HCT116 (cell line): ENCODE measurements around the gene SGIP1. TPM values are rescaled to one million over a fixed set of nuclear protein-coding genes. Genes with fewer than 3 reads are reported as not detected.
A peak's percentile ranks its signal among the peaks of the same experiment; 100 is the strongest.

Experiments
- ATAC-seq: fragments of 200-7000 bp; cut with Tn5 transposase; 2 replicates; pipeline ENCODE4 v1.9.1; 2020; ENCODE audit warnings: mild to moderate bottlenecking, moderate library complexity
- BruUV-seq: library from RNA; stranded (reverse); fragments of 400-500 nt; replicated peaks from 2 replicates; lab custom pipeline; 2021; lab: Mats Ljungman, UMichigan
- CTCF ChIA-PET: fragments of 300-600 bp; sonication (Branson Sonifier 250); formaldehyde crosslinking; loops from one replicate; lab custom pipeline; 2021; ENCODE audit warnings: antibody characterized with exemption; lab: Charles Lee
- POLR2A ChIA-PET: fragments of 300-600, 350-600 bp; sonication (Branson Sonifier 250); formaldehyde crosslinking; loops from one replicate; lab custom pipeline; 2021; ENCODE audit warnings: antibody characterized with exemption; lab: Charles Lee
- RAD21 ChIA-PET, 2 experiments: fragments of 300-600 bp; sonication (Branson Sonifier 250); formaldehyde crosslinking; loops; one replicate each; lab custom pipeline; 2023; ENCODE audit warnings: low total read pairs in 2 of 2; ENCODE audit not compliant: uncharacterized antibody in 2 of 2, unreplicated experiment in 2 of 2, low non-redundant PET in 1 of 2; lab: Charles Lee
- DNase-seq: peaks from one replicate; pipeline ENCODE4 v3.0.0-alpha.2; 2010; ENCODE audit warnings: low read depth, low spot score
- H2AFZ ChIP-seq: fragments of 200-600 bp; shearing (Covaris generic), sonication (generic); 2 replicates; pipeline ENCODE4 v1.6.1; 2017; ENCODE audit warnings: low read depth, mixed run types, mixed read lengths, antibody characterized with exemption, low read length; ENCODE audit not compliant: poor library complexity, severe bottlenecking
- H3K27ac ChIP-seq: 2 replicates; pipeline ENCODE4 v1.5.1; 2012; ENCODE audit warnings: low read depth, low read length
- H3K27me3 ChIP-seq: fragments of 200-600 bp; sonication (generic); 2 replicates; pipeline ENCODE4 v1.6.1; 2016; ENCODE audit warnings: mixed run types, low read length, mixed read lengths; ENCODE audit not compliant: insufficient read depth
- H3K36me3 ChIP-seq, 2 experiments: fragments of 200-500 bp in 1 of 2; fragments of 200-600 bp in 1 of 2; sonication (Bioruptor generic) in 1 of 2; sonication (generic) in 1 of 2; 2 replicates each; pipeline versions ENCODE4 v1.5.1 to v1.6.1; 2014 to 2016; ENCODE audit warnings: low read length in 2 of 2, inconsistent platforms in 1 of 2, mixed read lengths in 1 of 2, mixed run types in 1 of 2; ENCODE audit not compliant: insufficient read depth in 2 of 2, control insufficient read depth in 1 of 2
- H3K4me1 ChIP-seq, 2 experiments: fragments of 200-600 bp in 1 of 2; sonication (generic) in 1 of 2; 2 replicates each; pipeline versions ENCODE4 v1.5.1 to v1.6.1; 2012 to 2017; ENCODE audit warnings: low read length in 2 of 2, inconsistent platforms in 1 of 2, mild to moderate bottlenecking in 1 of 2, mixed read lengths in 1 of 2, mixed run types in 1 of 2, moderate library complexity in 1 of 2; ENCODE audit not compliant: insufficient read depth in 2 of 2, control insufficient read depth in 1 of 2
- H3K4me2 ChIP-seq: fragments of 200-600 bp; sonication (generic); 2 replicates; pipeline ENCODE4 v1.6.1; 2017; ENCODE audit warnings: mixed run types, low read length, mixed read lengths
- H3K4me3 ChIP-seq, 2 experiments: fragments of 200-600 bp in 1 of 2; sonication (generic) in 1 of 2; replicated peaks in 1 of 2; 2 replicates each; pipeline ENCODE4 v1.5.1; 2011 to 2016; ENCODE audit warnings: low read length in 2 of 2, control low read depth in 1 of 2, low read depth in 1 of 2, mild to moderate bottlenecking in 1 of 2, mixed read lengths in 1 of 2, mixed run types in 1 of 2
- H3K79me2 ChIP-seq: fragments of 200-600 bp; sonication (generic); 2 replicates; pipeline ENCODE4 v1.6.1; 2017; ENCODE audit warnings: mild to moderate bottlenecking, mixed run types, low read length, moderate library complexity, mixed read lengths; ENCODE audit not compliant: insufficient read depth
- H3K9ac ChIP-seq: fragments of 200-600 bp; sonication (generic); 2 replicates; pipeline ENCODE4 v1.6.1; 2016; ENCODE audit warnings: low read length, mixed read lengths
- H3K9me2 ChIP-seq: fragments of 200-600 bp; sonication (generic), shearing (Covaris generic); 2 replicates; pipeline ENCODE4 v1.6.1; 2017; ENCODE audit warnings: mixed run types, mild to moderate bottlenecking, moderate library complexity; ENCODE audit not compliant: insufficient read depth
- H3K9me3 ChIP-seq, 2 experiments: fragments of 200-500 bp in 1 of 2; fragments of 200-600 bp in 1 of 2; sonication (Bioruptor generic) in 1 of 2; sonication (generic) in 1 of 2; 2 replicates each; pipeline ENCODE4 v1.6.1; 2014 to 2017; ENCODE audit warnings: low read length in 2 of 2, mixed read lengths in 2 of 2, inconsistent platforms in 1 of 2, low read depth in 1 of 2, mild to moderate bottlenecking in 1 of 2, mixed run types in 1 of 2, moderate library complexity in 1 of 2; ENCODE audit not compliant: control insufficient read depth in 1 of 2, insufficient read depth in 1 of 2
- H4K20me1 ChIP-seq: fragments of 200-600 bp; sonication (generic), shearing (Covaris generic); 2 replicates; pipeline ENCODE4 v1.6.1; 2017; ENCODE audit warnings: mixed run types, mild to moderate bottlenecking, moderate library complexity; ENCODE audit not compliant: insufficient read depth
- CBX3 ChIP-seq: IDR thresholded peaks from 2 replicates; pipeline ENCODE4 v1.6.1; 2012; ENCODE audit warnings: low read depth
- CTCF ChIP-seq, 3 experiments: fragments of 200-600 bp in 1 of 3; sonication (generic) in 1 of 3; IDR thresholded peaks in 2 of 3; conservative IDR thresholded peaks in 1 of 3; 2 replicates each; pipeline ENCODE4 v1.5.1; 2012 to 2017; ENCODE audit warnings: low read depth in 2 of 3, low read length in 2 of 3, antibody characterized with exemption in 1 of 3, borderline replicate concordance in 1 of 3, control low read depth in 1 of 3, mild to moderate bottlenecking in 1 of 3, mixed read lengths in 1 of 3, mixed run types in 1 of 3, moderate library complexity in 1 of 3; ENCODE audit not compliant: insufficient read depth in 1 of 3
- EGR1 ChIP-seq: IDR thresholded peaks from 2 replicates; pipeline ENCODE4 v1.6.1; 2012; ENCODE audit warnings: low read depth
- EZH2phosphoT487 ChIP-seq: fragments of 200-600 bp; IDR thresholded peaks from 2 replicates; pipeline ENCODE4 v1.6.1; 2018; ENCODE audit warnings: antibody characterized with exemption, borderline replicate concordance
- JUND ChIP-seq: IDR thresholded peaks from 2 replicates; pipeline ENCODE4 v1.6.1; 2012
- POLR2A ChIP-seq: IDR thresholded peaks from 2 replicates; pipeline ENCODE4 v1.7.0; 2011; ENCODE audit warnings: borderline replicate concordance; ENCODE audit not compliant: insufficient read depth, insufficient read length; ENCODE audit errors: extremely low read depth
- POLR2AphosphoS5 ChIP-seq: IDR thresholded peaks from 2 replicates; pipeline ENCODE4 v1.6.1; 2011; ENCODE audit warnings: mild to moderate bottlenecking, low read depth, low read length, moderate library complexity
- RAD21 ChIP-seq: IDR thresholded peaks from 2 replicates; pipeline ENCODE4 v1.6.1; 2012; ENCODE audit warnings: low read depth, mild to moderate bottlenecking
- SIN3A ChIP-seq: IDR thresholded peaks from 2 replicates; pipeline ENCODE4 v1.6.1; 2012; ENCODE audit warnings: low read depth
- ZBTB33 ChIP-seq: IDR thresholded peaks from 2 replicates; pipeline ENCODE4 v1.6.1; 2011; ENCODE audit warnings: mild to moderate bottlenecking, low read length, moderate library complexity; ENCODE audit not compliant: insufficient replicate concordance; ENCODE audit errors: extremely low read depth
- intact Hi-C: fragments of 100-400 bp; cut with micrococcal nuclease; formaldehyde crosslinking; loops from 2 replicates; pipeline ENCODE4 v1.10.0; 2022
- total RNA-seq: library from RNA; stranded (reverse); gene quantifications from one replicate; pipeline ENCODE4 v1.2.1, GENCODE V29; 2021; ENCODE audit not compliant: unreplicated experiment
- TF ChIP-seq, protein P1 (sequence below): IDR thresholded peaks from 2 replicates; pipeline ENCODE4 v1.6.1; 2012; ENCODE audit warnings: low read depth

SGIP1 gene
- total RNA-seq, 1 experiment from 2014 or later: 0.15 TPM

- H4K20me1 ChIP-seq: no peaks in the 10 kb centered on the region
- H3K79me2 ChIP-seq: no peaks in the 10 kb centered on the region
- no peaks in the 10 kb centered on the region for H3K9me3 ChIP-seq
- H3K4me3 ChIP-seq: no peak overlapping the region
- no TSS peak for BruUV-seq
- no peak overlapping the region for H3K4me2 ChIP-seq
- no peaks in the 10 kb centered on the region for H3K27me3 ChIP-seq
- ChIA-PET CTCF (no interaction called here), RAD21 (no interaction called here), POLR2A (no interaction called here)
- H3K27ac ChIP-seq: no peak overlapping the region
- H3K36me3 ChIP-seq: no peaks in the 10 kb centered on the region
- peak overlapping the region; percentile 55 for H2AFZ ChIP-seq
- ATAC-seq (no peak), DNase-seq (no peak)
- no peak overlapping the region for H3K9ac ChIP-seq
- no peaks in the 10 kb centered on the region for H3K4me1 ChIP-seq
- TF ChIP-seq, protein P1, sequence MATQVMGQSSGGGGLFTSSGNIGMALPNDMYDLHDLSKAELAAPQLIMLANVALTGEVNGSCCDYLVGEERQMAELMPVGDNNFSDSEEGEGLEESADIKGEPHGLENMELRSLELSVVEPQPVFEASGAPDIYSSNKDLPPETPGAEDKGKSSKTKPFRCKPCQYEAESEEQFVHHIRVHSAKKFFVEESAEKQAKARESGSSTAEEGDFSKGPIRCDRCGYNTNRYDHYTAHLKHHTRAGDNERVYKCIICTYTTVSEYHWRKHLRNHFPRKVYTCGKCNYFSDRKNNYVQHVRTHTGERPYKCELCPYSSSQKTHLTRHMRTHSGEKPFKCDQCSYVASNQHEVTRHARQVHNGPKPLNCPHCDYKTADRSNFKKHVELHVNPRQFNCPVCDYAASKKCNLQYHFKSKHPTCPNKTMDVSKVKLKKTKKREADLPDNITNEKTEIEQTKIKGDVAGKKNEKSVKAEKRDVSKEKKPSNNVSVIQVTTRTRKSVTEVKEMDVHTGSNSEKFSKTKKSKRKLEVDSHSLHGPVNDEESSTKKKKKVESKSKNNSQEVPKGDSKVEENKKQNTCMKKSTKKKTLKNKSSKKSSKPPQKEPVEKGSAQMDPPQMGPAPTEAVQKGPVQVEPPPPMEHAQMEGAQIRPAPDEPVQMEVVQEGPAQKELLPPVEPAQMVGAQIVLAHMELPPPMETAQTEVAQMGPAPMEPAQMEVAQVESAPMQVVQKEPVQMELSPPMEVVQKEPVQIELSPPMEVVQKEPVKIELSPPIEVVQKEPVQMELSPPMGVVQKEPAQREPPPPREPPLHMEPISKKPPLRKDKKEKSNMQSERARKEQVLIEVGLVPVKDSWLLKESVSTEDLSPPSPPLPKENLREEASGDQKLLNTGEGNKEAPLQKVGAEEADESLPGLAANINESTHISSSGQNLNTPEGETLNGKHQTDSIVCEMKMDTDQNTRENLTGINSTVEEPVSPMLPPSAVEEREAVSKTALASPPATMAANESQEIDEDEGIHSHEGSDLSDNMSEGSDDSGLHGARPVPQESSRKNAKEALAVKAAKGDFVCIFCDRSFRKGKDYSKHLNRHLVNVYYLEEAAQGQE: no peak
- no peak for TF ChIP-seq CBX3
- peaks cover 6% of the 10 kb centered on the region; the same call in 1 of the 2 replicates for H3K9me2 ChIP-seq
- intact Hi-C loops: no loop called here
Observed at GRCh38 chr1:66585002-66585401, 51.0 kb downstream of the SGIP1 start.

DNA sequence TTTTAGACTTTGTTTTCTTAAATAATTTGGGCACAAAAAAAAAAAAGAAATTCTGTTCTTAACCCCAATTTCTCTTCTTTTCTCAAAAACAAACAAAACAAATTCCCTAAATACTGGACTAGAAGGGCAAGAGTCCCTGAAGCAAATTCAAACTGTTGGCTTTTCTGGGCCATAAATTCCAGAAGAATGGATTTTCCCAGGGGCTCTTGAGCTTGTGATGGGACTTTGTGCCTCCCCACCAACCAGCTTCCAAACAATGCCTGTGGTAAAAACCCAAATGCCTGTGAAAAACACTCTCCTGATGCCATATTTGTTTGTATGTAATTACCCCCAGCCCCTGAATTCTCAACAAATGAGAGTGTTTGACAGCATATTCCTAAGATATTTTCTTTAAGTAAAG is 55.4 kb downstream of the SGIP1 start:
- Histone ChIP-seq H4K20me1 (no peaks in the 10 kb centered on the region), H3K79me2 (no peaks in the 10 kb centered on the region), H3K4me2 (no peak overlapping the region), H3K27me3 (no peaks in the 10 kb centered on the region), H3K9me2 (peaks cover 6% of the 10 kb centered on the region; the same call in 1 of the 2 replicates), H3K9me3 (no peaks in the 10 kb centered on the region), H3K9ac (no peak overlapping the region), H3K36me3 (no peaks in the 10 kb centered on the region), H3K27ac (no peak overlapping the region), H3K4me1 (no peaks in the 10 kb centered on the region), H2AFZ (no peak overlapping the region)
- DNase-seq: no peak
- ChIA-PET POLR2A (no interaction called here), CTCF (no interaction called here), RAD21 (no interaction called here)
- intact Hi-C loops: no loop called here
- no peak for ATAC-seq
- BruUV-seq: no TSS peak
- TF ChIP-seq JUND: no peak
- no peak for TF ChIP-seq RAD21
- no peak for TF ChIP-seq SIN3A
- TF ChIP-seq ZBTB33: no peak
- TF ChIP-seq POLR2A: no peak
- no peak for TF ChIP-seq CBX3
- no peak for TF ChIP-seq CTCF (IDR thresholded peaks at IDR 0.05 in 2 of 3, conservative IDR thresholded peaks at IDR 0.05 in 1 of 3; ENCODE audit: borderline replicate concordance in 1 of 3, insufficient read depth in 1 of 3, low read depth in 2 of 3, low read length in 2 of 3)
- TF ChIP-seq EGR1: no peak
- no peak for TF ChIP-seq POLR2AphosphoS5
- no peak for TF ChIP-seq EZH2phosphoT487
- TF ChIP-seq, all 23 proteins: peak for 0
- H3K4me3 ChIP-seq: no peak overlapping the region
